Right lung (tissue), 5 donors: ENCODE results near the gene FHL3. TPM values are rescaled to one million over a fixed set of nuclear protein-coding genes. Genes with fewer than 3 reads are reported as not detected.
"Not testable (repeated sequence)": the region's sequence is repeated elsewhere in the genome, so short reads cannot be mapped to it uniquely, and the experiment has no call there.

Experiments used
- DNase-seq, 2 donors: peaks; one replicate each; pipeline ENCODE4 v3.0.0-alpha.2; 2013
- polyA plus RNA-seq, 5 donors: library from polyadenylated mRNA; unstranded; fragments of 120-200 nt; gene quantifications; one replicate each; pipeline versions ENCODE4 v1.2.1 to v1.2.3, GENCODE V29; 2013; ENCODE audit warnings: inconsistent platforms in 1 of 5, low replicate concordance in 1 of 5; ENCODE audit not compliant: insufficient read length in 5 of 5, insufficient read depth in 1 of 5

FHL3 gene
- polyA plus RNA-seq, 5 donors: 11.5 to 25.2 (median 16.3) TPM

- DNase-seq: no peak
Observed at GRCh38 chr1:38038861-38039260, 33.5 kb upstream of the FHL3 start.

GRCh38 chr1:38037221-38037939 lies 32.1 kb upstream of the FHL3 start:
- DNase-seq: no peak

GRCh38 chr1:38034871-38035270 lies 29.6 kb upstream of the FHL3 start:
- DNase-seq: no peak

- DNase-seq: not testable (repeated sequence)
Observed at GRCh38 chr1:38032992-38033391, 27.7 kb upstream of the FHL3 start.

GRCh38 chr1:38031513-38031866 lies 26.2 kb upstream of the FHL3 start:
- no peak for DNase-seq

GRCh38 chr1:38030596-38031512 lies 25.5 kb upstream of the FHL3 start:
- no peak for DNase-seq

- DNase-seq: no peak
Observed at GRCh38 chr1:38029685-38030511, 24.6 kb upstream of the FHL3 start.

- no peak for DNase-seq
Observed at GRCh38 chr1:38029081-38029681, 23.9 kb upstream of the FHL3 start.

GRCh38 chr1:38028671-38029070 lies 23.4 kb upstream of the FHL3 start:
- DNase-seq: no peak

- no peak for DNase-seq
Observed at GRCh38 chr1:38028105-38028591, 22.8 kb upstream of the FHL3 start.

GRCh38 chr1:38027201-38028104 lies 22.1 kb upstream of the FHL3 start:
- DNase-seq: no peak

GRCh38 chr1:38026592-38027200 lies 21.4 kb upstream of the FHL3 start:
- DNase-seq: peak in 1 of 2 donors; percentile 60

- DNase-seq: no peak
Observed at GRCh38 chr1:38025664-38026063, 20.4 kb upstream of the FHL3 start.

GRCh38 chr1:38025233-38025632 lies 19.9 kb upstream of the FHL3 start:
- no peak for DNase-seq

GRCh38 chr1:38022810-38023209 lies 17.5 kb upstream of the FHL3 start:
- no peak for DNase-seq

- no peak for DNase-seq
Observed at GRCh38 chr1:38021969-38022368, 16.7 kb upstream of the FHL3 start.

GRCh38 chr1:38020396-38020795 lies 15.1 kb upstream of the FHL3 start:
- DNase-seq: no peak

GRCh38 chr1:38018864-38019343 lies 13.6 kb upstream of the FHL3 start:
- no peak for DNase-seq

GRCh38 chr1:38015978-38016725 lies 10.8 kb upstream of the FHL3 start:
- DNase-seq: peak; percentile 87 to 93
